CD4-positive, alpha-beta T cell treated with Interleukin-6 for 4 hours (primary cell): ENCODE data around the gene PRRX2.

Experiments used
- DNase-seq: peaks from one replicate; pipeline ENCODE4 v3.0.0-alpha.2; 2020; ENCODE audit warnings: mixed read lengths

PRRX2 gene

DNA sequence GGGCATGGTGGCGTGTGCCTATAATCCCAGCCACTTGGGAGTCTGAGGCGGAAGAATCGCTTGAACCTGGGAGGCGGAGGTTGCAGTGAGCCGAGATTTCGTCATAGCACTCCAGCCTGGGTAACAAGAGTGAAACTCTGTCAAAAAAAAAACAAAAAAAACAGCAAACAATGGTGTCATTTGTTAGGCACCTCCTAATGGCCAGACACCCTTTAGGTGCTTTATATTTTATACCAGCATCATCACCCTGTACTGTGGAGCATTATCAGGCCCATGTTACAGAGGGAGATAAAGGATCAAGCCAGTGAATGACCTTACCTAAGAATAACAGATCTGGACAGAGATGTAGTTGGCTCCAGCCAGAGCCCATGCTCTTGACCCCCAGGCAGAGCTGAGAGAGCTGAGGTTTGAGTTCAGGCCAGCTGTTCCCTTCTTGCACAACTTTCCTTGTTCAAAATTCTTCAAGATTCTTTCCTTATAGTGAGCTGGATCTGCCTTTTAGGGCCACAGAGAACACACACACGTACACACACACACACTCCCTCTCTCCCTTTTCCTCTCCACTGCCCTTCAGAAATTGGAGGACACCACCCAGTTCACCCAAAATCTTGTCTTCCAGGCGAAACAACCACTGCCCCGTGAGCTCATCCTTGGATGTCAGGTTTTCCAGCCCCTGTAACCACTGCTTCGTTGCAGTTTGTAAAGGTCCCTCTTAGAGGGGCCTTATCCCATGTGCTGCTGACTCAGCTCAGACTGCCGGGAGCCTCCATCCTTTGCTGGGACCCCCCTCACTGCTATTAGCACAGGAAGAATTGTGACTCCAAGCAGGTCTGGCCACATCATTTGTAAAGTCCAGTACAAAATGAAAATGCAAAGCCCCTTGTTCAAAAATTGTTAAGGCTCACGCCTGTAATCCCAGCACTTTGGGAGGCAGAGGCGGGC, 97.8 kb downstream of the PRRX2 start:
- DNase-seq: no peak

DNA sequence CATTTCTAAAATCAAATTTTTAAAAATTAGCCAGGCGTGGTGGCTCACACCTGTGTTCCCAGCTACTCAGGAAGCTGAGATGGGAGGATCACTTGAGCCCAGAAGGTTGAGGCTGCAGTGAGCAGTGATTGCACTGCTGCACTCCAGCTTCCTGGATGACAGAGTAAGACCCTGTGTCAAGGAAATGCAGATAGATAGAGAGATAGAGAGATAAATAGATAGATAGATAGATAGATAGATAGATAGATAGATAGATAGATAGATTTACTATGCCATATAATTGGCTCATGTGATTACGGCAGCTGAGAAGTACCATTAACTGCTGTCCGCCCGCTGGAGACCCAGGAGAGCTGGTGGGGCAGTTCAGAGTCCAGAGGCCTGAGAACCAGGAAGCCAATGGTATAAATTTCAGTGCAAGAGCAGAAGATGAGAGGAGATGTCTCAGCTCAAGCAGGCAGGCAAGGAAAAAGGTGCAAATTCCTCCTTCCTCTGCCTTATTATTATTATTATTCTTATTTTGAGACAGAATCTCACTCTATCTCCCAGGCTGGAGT, 100.4 kb downstream of the PRRX2 start:
- no peak for DNase-seq

GRCh38 chr9:129768486-129768885, 103.0 kb downstream of the PRRX2 start:
- no peak for DNase-seq

- no peak for DNase-seq
Observed at GRCh38 chr9:129769669-129770068, 104.2 kb downstream of the PRRX2 start.

DNA sequence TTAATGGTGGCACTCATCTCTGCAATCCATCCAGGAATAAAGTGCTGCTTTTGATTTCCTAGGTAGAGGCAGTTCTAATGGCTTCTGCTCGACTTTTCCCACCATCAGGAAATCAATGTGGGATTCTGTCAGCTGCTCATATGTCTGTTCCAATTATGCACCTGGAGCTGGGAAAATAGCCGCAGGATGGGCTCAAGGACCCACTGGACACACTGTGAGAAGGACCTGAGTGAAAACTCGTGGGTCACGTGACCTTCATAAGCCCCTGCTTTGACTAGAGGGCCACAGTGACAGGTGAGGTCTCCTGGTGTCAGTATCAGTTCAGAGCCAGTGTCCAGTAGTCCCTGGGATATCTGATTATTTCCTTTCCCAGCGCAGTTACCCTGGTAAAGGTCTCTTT, 105.3 kb downstream of the PRRX2 start:
- no peak for DNase-seq
